Left kidney (tissue), 2 donors: ENCODE measurements around the gene TNFRSF11A. TPM values are rescaled to one million over a fixed set of nuclear protein-coding genes. Genes with fewer than 3 reads are reported as not detected.

Source experiments
- DNase-seq: peaks from one replicate; pipeline ENCODE4 v3.0.0-alpha.2; 2013
- polyA plus RNA-seq: library from polyadenylated mRNA; unstranded; fragments of 120-200 nt; gene quantifications from one replicate; pipeline ENCODE4 v1.2.1, GENCODE V29; 2013; ENCODE audit not compliant: insufficient read length

Gene TNFRSF11A
- polyA plus RNA-seq, 1 donor, result 2.8 TPM

GRCh38 chr18:62343316-62343715, 18.2 kb downstream of the TNFRSF11A start:
- DNase-seq, result no peak

DNA sequence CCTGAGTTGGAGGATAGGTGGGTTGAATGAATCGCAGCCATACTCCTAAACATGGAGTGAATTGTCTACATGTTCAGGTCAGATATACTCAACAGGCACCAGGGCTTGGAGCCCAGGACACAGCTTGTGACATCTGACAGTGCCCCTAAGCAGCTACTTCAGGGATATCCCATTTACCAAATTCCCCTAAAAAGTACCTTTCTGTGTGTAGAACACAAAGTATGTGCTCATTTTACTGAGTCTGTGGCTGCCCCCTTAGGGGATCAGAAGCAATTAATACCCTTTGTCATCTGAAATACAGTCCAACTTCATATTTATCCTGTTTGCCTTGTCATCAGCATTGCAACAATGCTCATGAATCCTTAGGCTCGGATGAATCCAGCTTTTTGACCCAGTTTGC, 20.8 kb downstream of the TNFRSF11A start:
- no peak for DNase-seq

DNA sequence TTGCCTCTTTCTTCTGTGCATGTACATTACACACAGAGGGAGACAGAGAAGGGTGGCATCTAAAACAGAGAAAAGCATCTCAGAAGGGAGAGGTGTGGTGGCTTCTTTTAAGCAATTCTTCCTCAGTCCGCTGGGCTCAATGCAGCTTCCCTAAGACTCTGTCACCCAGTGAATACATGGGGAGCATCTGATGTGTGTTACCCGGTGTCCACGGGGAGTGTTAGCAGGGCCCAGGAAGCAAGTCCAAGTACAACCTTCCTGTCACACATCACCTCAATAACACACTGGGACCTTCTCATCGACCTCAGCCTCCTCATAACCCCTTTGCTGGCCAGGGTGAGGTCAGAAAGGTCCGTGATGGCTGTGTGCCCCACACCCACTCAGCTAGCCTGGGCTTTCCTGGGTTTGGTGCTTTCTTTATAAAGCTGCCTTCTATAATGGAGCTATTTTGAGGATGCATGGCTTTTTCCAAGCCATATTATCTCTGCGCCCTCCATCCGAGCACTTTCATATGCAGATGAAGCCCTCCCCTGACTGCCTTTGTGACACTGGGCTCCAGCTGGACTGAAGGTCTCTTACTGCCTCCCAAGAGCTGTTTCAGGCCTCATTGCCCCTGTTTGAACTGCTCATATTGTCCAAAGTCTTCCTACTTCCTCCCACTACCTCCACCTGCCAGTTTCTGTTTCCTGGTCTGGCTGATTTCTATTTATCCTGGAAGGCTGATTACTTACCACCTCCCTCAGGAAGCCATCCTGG, 21.4 kb downstream of the TNFRSF11A start:
- DNase-seq, result no peak

DNA sequence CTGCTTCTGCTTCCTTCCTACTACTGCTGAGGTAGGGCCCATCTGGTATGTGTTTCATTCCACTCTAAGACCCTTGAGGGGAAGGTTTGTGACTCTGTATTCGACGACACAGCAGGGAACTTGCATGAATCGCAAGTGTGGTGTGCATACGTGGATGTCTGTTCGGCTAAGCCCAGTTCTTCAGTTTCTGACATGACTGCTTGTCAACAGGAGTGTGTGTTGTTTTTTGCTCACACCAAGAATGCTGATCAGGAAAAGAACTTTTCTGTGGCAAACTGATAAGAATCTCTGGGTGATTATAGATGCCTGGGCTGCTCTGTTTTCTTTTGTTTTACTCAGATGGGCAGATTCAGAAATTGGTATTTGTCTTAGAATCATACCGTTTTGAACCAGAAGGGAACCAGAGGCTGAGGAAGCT, 22.0 kb downstream of the TNFRSF11A start:
- no peak for DNase-seq

GRCh38 chr18:62348474-62348873, 23.4 kb downstream of the TNFRSF11A start:
- no peak for DNase-seq

DNA sequence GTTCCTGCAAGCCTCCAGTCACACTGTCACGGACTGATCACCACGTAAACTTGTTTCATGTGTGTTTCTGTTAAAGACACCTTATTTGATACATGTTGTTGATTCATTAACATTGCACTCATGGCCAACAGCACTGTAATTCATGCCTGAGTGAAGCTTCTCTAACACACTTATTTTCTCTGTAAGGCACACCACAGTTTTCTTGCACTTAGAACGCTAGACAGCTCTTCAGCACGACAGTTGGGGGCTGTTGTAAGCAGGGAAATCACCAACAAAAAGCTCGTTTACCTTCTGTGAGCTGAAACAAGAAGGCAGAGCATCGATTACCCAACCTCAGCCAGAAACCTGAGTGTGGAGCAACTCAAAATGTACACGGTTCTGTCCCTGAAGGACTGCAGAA, 28.1 kb downstream of the TNFRSF11A start:
- no peak for DNase-seq

DNA sequence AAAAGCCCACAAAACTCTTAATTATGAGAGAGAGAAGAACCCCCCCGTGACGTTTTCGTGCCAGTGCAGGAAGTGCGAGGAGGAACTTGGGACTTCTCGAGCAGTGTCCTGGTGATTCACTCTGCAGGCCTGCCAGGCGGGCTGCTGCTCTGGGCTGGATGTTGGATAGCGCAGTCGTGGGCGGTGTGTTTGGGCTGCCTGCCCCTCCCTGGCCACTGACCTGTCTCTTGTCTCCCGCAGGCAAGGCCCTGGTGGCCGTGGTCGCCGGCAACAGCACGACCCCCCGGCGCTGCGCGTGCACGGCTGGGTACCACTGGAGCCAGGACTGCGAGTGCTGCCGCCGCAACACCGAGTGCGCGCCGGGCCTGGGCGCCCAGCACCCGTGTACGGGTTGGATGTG, 29.0 kb downstream of the TNFRSF11A start:
- DNase-seq, result no peak

GRCh38 chr18:62357079-62357719, 32.1 kb downstream of the TNFRSF11A start:
- no peak for DNase-seq

DNA sequence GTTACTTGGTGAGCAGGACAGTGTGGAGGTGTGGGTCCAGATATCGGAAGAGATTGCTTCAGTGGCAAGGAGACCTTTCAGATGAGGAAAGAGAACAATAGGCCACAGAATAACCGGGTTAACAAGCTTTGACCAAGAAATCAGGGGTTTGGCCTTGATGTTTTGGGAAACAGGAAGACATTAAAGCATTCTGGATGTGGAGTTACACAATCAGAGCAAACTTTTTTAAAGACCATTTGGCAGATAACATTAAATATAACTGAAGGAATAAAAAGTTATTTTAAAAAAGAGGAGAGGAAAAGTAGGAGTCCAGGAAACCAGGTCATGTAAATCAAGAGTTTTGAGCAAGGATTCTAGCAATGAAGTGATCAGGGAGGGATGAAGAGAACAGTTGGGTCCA, 35.7 kb downstream of the TNFRSF11A start:
- no peak for DNase-seq

DNA sequence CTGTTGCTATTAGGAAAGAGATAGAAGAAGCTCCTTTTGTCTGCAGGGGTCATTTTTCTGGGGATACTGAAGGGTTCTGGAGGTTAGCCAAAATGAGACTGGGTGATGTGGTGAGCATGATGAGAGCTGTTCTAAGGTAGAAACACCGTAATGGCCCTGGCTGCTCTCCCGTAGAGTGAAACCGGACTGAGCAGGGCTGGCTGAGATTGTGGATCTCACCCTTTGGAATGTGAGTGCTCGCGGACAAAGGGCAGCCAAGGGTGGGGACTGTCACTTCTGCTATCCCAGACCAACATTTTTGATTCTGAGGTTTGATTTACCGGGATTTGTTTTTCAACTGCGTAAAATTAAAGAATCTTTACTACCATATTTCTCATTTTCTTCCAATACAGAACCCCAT, 36.2 kb downstream of the TNFRSF11A start:
- DNase-seq, result no peak

DNA sequence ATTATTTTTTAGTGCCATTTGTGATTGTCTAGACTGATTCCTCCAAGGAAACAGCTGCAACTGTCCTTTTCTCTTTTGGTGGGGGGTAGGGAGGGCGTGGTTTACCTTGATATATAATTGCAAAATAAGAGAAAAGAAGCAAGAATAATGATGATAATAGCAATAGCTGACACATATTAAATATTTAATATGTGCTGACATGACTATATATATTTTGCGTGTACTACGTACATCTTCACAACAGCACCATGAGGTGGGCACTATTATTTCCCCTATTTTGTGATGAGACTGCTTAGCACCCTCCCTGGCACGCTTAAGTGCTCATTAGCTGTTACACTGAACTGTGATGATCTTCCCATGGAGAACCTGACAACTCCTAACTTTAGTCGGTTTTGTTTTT, 39.4 kb downstream of the TNFRSF11A start:
- DNase-seq, result no peak

DNA sequence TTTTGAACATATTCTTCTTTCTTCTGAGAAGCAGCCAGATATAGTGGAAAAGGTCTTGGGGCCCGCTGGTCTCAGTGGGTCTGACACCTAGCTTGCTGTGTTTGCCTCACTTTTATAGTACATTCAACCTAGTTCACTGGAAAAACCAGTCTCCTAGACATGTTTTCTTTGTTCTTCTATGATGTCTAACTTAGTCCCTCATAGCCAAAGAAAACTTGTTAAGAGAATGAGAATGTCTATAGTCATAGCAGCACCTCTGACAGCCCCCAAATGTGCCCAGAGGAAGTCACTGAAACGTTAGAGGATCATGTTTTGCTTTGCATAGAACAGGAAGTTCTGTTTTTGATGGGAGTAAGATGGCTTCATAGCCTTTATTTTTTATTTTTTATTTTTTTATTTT, 40.3 kb downstream of the TNFRSF11A start:
- DNase-seq, result no peak

DNA sequence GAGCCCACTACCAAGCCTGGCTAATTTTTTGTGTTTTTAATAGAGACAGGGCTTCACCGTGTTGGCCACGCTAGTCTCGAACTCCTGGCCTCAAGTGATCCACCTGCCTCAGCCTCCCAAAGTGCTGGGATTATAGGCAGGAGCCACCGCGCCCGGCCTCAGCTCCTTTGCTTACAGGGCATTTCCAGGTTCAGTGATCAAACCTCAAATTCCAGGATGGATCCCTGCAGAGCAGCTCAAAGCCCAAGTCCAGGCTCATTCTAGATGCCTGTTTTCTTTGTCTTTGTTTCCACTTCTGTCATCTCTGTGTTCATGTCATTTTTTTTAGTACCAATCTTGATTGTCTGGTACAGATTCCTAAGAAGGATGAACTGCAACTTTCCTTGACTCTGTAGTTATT, 41.9 kb downstream of the TNFRSF11A start:
- DNase-seq, result no peak

GRCh38 chr18:62368100-62368499, 43.0 kb downstream of the TNFRSF11A start:
- no peak for DNase-seq

DNA sequence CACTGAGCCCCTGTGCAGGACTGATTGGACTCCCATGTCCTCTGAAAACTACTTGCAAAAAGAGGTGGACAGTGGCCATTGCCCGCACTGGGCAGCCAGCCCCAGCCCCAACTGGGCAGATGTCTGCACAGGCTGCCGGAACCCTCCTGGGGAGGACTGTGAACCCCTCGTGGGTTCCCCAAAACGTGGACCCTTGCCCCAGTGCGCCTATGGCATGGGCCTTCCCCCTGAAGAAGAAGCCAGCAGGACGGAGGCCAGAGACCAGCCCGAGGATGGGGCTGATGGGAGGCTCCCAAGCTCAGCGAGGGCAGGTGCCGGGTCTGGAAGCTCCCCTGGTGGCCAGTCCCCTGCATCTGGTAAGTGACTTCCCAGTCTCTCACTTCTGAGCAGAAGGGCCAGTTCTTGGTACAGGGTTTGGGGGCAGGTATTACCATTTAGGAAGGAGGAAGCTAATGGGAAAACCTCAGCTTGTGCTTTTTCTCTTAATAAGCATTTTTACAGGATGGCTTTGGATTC, 44.1 kb downstream of the TNFRSF11A start:
- DNase-seq, result no peak

DNA sequence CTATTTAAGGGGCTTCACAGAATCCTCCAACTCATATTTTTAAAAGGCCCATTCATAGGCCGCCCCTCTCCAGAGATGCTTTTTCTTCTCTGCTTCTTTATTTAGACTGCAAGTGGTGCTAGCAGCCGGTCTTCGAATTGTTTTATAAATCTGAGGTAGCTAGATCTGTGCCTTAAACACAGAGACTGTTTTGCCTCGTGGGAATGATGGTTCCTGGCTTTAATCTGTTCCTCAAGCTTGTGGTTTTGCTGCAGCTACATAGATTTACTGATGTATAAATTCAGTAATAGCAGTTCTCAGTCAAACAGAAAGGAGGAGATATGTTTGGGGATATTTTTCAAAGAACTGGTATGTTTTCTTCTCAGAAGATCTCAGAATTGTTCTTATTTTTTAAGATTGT, 45.3 kb downstream of the TNFRSF11A start:
- DNase-seq, result no peak

DNA sequence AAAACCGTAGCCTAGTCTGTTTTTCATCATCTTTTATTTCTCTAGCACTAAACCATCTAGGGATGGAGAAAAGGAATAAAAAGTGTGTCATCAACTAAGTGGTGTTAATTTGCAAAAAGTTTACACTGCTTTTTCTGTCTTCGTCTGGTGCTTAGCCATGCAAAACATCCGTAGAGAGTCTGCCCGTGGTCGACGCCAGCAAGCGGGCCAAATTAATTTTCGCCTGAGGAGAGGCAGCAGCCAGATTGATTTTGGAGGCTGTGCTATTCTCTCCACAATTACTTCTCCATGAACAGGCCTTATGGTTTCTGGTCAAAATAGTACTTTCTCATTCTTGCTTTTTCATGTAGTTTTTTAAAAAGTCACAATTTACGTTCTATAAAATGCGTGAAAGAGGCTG, 46.3 kb downstream of the TNFRSF11A start:
- DNase-seq, result no peak

- DNase-seq, result no peak
Measured at GRCh38 chr18:62372156-62372555, 47.0 kb downstream of the TNFRSF11A start.

DNA sequence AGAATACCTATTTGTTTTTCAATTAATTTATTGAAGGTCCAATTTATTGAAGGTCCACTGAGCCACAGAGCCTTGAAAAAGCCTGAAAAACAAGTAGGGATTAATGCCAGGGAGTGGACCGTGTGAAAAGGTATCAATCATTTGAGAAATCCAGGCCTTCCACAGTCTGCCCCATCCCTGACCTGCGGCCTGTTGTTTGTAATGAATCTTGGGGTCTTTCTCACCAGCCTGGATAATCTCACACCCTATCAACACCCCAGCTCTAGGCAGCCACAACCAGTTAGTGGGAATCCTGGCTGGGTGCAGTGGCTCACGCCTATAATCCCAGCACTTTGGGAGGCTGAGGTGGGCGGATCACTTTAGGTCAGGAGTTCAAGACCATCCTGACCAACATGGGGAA, 47.8 kb downstream of the TNFRSF11A start:
- DNase-seq, result no peak

GRCh38 chr18:62374410-62374965, 49.4 kb downstream of the TNFRSF11A start:
- no peak for DNase-seq

DNA sequence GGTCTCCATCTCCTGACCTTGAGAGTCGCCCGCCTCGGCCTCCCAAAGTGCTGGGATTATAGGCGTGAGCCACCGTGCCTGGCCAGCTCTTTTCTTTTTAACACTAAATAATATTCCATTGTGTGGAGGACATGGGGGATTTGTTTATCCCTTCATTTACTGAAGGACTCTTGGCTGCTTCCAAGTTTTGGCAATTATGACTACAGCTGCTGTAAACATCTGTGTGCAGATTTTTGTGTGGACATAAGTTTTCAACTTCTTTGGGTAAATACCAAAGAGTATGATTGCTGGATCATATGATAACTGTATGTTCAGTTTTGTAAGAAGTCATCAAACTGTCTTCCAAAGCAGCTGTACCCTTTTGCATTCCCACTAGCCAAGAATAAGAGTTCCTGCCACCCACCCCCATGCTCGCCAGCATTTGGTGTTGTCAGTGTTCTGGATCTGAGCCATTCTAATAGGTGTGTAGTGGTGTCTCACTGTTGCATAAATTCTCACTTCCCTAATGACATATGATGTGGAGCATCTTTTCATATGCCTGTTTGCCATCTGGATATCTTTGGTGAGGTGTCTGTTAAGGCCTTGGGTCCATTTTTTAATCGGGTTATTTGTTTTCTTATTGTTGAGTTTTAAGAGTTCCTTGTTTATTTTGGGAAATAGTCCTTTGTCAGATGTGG, 52.2 kb downstream of the TNFRSF11A start:
- no peak for DNase-seq

GRCh38 chr18:62379051-62379450, 53.9 kb downstream of the TNFRSF11A start:
- DNase-seq, result no peak

GRCh38 chr18:62381373-62381772, 56.3 kb downstream of the TNFRSF11A start:
- no peak for DNase-seq
